ENCODE data around the gene PLXNB2.
A peak's percentile ranks its signal among the peaks of the same experiment; 100 is the strongest.
"Not testable (repeated sequence)": the region's sequence is repeated elsewhere in the genome, so short reads cannot be mapped to it uniquely, and the experiment has no call there.

Gene PLXNB2, protein sequence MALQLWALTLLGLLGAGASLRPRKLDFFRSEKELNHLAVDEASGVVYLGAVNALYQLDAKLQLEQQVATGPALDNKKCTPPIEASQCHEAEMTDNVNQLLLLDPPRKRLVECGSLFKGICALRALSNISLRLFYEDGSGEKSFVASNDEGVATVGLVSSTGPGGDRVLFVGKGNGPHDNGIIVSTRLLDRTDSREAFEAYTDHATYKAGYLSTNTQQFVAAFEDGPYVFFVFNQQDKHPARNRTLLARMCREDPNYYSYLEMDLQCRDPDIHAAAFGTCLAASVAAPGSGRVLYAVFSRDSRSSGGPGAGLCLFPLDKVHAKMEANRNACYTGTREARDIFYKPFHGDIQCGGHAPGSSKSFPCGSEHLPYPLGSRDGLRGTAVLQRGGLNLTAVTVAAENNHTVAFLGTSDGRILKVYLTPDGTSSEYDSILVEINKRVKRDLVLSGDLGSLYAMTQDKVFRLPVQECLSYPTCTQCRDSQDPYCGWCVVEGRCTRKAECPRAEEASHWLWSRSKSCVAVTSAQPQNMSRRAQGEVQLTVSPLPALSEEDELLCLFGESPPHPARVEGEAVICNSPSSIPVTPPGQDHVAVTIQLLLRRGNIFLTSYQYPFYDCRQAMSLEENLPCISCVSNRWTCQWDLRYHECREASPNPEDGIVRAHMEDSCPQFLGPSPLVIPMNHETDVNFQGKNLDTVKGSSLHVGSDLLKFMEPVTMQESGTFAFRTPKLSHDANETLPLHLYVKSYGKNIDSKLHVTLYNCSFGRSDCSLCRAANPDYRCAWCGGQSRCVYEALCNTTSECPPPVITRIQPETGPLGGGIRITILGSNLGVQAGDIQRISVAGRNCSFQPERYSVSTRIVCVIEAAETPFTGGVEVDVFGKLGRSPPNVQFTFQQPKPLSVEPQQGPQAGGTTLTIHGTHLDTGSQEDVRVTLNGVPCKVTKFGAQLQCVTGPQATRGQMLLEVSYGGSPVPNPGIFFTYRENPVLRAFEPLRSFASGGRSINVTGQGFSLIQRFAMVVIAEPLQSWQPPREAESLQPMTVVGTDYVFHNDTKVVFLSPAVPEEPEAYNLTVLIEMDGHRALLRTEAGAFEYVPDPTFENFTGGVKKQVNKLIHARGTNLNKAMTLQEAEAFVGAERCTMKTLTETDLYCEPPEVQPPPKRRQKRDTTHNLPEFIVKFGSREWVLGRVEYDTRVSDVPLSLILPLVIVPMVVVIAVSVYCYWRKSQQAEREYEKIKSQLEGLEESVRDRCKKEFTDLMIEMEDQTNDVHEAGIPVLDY (N-terminal part only)

GRCh38 chr22:50306753-50307749 lies at the start of gene PLXNB2:
Gene PLXNB2, minus strand, starts transcription at chr22:50307646. Its CDS starts 17,062 bp downstream, at chr22:50290584.
- DNase-seq, result peak; percentile 82

DNA sequence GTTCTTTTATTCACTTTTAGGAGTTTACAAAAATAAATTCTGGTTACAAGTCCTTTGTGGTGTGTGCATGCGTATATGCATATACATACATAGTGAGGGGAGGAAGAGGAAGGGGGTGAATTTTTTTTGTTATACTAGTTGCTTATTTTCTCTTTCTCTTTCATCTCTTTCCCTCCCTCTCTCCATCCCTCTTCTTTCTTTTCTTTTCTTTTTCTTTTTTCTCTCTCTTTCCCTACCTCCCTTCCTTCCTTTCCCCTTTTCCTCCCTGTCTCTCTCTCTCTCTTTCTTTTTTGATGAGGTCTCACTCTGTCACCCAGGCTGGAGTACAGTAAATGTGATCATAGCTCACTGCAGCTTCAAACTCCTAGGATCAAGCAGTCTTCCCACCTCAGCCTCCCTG lies 49.8 kb upstream of the PLXNB2 start:
- DNase-seq, result no peak

- no peak for DNase-seq
These were observed 48.7 kb upstream of the PLXNB2 start for GRCh38 chr22:50356186-50356585.

- no peak for DNase-seq
These were observed 40.6 kb upstream of the PLXNB2 start for GRCh38 chr22:50348058-50348457.

DNA sequence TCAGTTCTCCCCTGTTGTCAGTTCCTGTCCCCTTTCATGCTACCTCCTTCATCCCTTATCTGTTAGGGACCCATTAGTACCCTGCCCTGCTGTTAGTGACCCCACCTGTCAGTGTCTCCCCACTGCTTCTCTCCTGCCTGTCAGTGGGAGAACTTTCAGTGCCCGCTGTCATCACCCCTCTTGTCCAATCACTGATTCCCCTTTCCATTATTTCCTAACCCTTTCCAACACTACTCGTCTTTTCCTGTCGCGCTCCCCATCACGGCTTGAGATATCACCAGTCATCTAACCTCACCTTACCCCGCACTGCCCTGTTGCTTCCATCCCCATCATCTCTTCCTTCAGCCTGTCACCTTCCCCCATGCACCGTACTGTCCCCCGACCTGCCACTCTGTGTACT lies 39.7 kb upstream of the PLXNB2 start:
- DNase-seq, result no peak

GRCh38 chr22:50346470-50346869 lies 39.0 kb upstream of the PLXNB2 start:
- no peak for DNase-seq

GRCh38 chr22:50343541-50343935 lies 36.1 kb upstream of the PLXNB2 start:
- DNase-seq, result no peak

DNA sequence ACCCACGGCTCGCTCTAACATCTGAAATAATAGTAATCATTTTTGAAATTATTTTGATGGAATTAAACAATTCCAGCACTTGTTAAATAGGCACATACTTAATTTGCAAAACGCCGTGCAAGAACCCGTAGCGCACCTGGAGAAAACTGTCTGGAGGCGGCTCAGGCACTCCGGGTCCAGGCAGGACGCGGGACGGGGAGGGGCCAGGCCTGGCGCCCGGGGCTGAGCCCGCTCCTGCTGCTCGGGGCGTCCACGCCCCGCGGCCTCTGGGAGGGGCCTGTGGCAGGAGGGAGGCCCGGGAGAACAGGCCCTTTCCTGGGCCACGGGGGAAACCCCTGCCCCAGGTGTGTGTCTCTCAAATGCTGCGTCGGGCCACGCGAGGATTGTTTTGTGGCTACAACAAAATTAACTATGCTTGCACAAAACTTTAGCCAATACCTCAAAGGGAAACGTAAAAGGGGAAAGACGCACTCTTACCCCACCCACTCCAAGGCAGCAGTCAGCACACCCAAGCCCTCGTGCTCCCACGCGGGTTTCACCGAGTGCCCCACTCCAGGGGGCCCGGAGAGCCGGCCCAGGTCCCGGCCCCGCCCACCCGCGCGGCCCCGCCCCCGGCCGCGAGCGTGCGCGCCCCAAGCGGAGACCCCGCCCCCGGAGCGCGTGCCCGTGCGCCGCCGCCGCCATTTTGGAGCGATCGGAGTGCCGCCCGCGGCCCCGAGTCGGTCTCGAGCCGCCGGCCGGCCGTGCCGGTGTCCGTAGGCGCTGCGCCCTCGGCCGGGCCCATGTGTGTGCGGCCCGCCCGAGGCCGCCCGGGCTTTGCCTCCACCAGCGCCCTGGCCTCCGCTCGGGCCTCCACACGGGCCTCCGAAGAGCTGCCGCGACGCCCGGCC lies 35.5 kb upstream of the PLXNB2 start, which contains the start of gene PPP6R2:
TSS of gene PPP6R2 (plus strand) at position 677 of the 890 bp plus-strand sequence. CDS start 50,582 bp downstream, outside the sequence.
- peak; percentile 71 for DNase-seq

- peak; percentile 91 for DNase-seq
These were observed 34.7 kb upstream of the PLXNB2 start for GRCh38 chr22:50341977-50342650.

DNA sequence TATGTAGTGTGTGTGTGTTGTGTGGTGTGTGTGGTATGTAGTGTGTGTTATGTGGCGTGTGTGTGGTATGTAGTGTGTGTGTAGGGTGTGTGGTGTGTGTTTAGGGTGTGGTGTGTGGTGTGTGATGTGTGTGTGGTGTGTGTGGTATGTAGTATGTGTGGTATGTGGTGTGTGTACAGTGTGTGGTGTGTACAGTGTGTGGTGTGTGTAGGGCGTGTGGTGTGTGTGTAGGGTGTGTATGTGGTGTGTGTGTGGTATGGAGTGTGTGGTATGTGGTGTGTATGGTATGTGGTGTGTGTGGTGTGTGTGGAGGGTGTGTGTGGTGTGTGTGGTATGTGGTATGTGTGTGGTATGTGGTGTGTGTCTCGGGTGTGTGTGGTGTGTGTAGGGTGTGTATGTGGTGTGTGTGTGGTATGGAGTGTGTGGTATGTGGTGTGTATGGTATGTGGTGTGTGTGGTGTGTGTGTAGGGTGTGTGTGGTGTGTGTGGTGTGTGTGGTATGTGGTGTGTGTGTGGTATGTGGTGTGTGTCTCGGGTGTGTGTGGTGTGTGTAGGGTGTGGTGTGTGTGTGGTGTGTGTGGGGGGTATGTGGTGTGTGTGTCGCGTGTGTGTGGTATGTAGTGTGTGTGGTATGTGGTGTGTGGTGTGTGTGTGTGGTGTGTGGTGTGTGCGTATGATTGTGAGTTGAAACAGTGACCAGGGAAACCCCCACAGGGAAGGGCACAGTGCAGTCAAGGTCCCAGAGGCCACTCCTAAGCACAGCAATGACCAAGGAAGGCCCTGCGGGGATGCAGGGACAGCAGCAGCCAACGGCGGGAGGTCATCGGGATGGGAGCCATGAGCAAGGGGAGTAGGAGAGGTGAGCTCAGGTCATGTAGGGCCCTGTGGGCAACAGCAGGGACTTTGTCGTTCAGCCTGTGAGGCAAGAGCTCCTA lies 32.8 kb upstream of the PLXNB2 start:
- DNase-seq, result peak; percentile 31

DNA sequence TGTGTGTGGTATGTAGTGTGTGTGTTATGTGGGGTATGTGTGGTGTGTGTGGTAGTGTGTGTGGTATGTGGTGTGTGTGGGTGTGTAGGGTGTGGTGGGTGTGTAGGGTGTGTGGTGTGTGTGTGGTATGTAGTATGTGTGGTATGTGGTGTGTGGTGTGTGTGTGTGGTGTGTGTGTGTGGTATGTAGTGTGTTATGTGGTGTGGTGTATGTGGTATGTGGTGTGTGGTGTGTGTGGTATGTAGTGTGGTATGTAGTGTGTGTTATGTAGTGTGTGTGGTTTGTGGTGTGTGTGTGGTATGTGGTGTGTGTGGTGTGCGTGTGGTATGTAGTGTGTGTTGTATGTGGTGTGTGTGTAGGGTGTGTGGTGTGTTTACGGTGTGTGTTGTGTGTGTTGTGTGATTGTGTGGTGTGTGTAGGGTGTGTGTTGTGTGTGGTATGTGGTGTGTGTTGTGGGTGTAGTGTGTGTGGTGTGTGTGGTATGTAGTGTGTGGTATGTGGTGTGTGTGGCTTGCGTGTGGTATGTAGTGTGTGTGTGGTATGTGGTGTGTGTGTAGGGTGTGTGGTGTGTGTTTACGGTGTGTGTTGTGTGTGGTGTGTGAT lies 31.5 kb upstream of the PLXNB2 start:
- DNase-seq, result no peak

DNA sequence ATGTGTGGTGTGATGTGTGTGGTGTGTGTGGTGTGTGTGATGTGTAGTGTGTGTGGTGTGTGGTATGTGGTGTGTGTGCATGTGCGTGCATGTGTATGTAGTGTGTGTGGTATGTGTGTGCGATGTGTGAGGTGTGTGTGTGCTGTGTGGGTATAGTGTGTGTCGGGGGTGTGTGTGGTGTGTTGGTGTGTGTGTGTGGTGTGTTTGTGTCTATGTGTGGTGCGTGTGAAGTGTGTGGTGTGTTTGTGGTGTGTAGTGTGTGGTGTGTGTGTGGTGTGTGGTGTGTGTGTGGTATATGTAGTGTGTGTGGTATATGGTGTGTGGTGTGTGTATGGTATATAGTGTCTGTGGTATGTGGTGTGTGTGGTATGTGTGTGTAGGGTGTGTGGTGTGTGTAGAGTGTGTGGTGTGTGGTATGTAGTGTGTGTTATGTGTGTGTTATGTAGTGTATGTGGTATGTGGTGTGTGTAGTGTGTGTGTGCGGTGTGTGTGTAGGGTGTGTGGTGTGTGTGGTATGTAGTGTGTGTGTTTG lies 30.7 kb upstream of the PLXNB2 start:
- no peak for DNase-seq

- DNase-seq, result no peak
These were observed 30.0 kb upstream of the PLXNB2 start for GRCh38 chr22:50337262-50338041.

- not testable (repeated sequence) for DNase-seq
These were observed 27.0 kb upstream of the PLXNB2 start for GRCh38 chr22:50334433-50334832.

DNA sequence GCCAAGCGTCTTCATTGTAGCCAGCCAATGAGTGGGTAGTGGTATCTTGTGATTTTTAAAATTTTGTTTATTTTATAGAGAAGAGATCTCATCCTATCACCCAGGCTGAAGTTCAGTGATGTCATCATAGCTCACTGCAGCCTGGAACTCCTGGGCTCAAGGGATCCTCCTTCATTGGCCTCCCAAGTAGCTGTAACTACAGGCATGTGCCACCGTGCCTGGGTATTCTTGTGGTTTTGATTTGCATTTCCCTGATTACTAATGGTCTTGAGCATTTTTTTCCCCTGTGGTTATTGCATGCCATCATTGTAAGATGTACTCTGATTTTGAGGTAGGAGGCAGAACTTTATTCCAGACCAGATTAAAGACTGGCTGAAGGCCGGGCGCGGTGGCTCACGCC lies 21.8 kb upstream of the PLXNB2 start:
- DNase-seq, result no peak

- DNase-seq, result no peak
These were observed 20.2 kb upstream of the PLXNB2 start for GRCh38 chr22:50327711-50328019.

- DNase-seq, result peak; percentile 81
These were observed 19.7 kb upstream of the PLXNB2 start, which contains the start of gene DENND6B for GRCh38 chr22:50326956-50327710. Gene DENND6B, minus strand, starts transcription at chr22:50327012. Its CDS starts 24 bp downstream, at chr22:50326988.
